Lung (tissue), 16 donors: ENCODE data around the gene CLDN17. TPM values are rescaled to one million over a fixed set of nuclear protein-coding genes. Genes with fewer than 3 reads are reported as not detected.
A peak's percentile ranks its signal among the peaks of the same experiment; 100 is the strongest.

Source experiments
- ATAC-seq: fragments of 200-7000 bp; cut with Tn5 transposase; one replicate; pipeline ENCODE4 v1.9.1; 2020; ENCODE audit warnings: moderate number of reproducible peaks; ENCODE audit not compliant: insufficient read depth, low FRiP score
- DNase-seq, 3 donors: peaks; one replicate each; pipeline ENCODE4 v3.0.0-alpha.2; 2013 to 2017
- H3K27ac ChIP-seq, 2 donors: one replicate each; pipeline ENCODE4 v1.5.1; 2013; ENCODE audit warnings: mild to moderate bottlenecking in 2 of 2, moderate library complexity in 2 of 2, control low read depth in 1 of 2, inconsistent platforms in 1 of 2, low read depth in 1 of 2, low read length in 1 of 2
- H3K27me3 ChIP-seq, 3 donors: one replicate each; pipeline ENCODE4 v1.5.1; 2013; ENCODE audit warnings: low read length in 2 of 3; ENCODE audit not compliant: control insufficient read depth in 3 of 3, insufficient read depth in 3 of 3
- H3K36me3 ChIP-seq, 4 donors: one replicate each; pipeline ENCODE4 v1.5.1; 2013; ENCODE audit warnings: low read length in 4 of 4, mild to moderate bottlenecking in 1 of 4, moderate library complexity in 1 of 4; ENCODE audit not compliant: control insufficient read depth in 4 of 4, insufficient read depth in 4 of 4
- H3K4me1 ChIP-seq, 5 donors: one replicate each; pipeline ENCODE4 v1.5.1; 2013; ENCODE audit warnings: low read length in 5 of 5, mild to moderate bottlenecking in 2 of 5, moderate library complexity in 1 of 5; ENCODE audit not compliant: control insufficient read depth in 5 of 5, insufficient read depth in 5 of 5
- H3K4me3 ChIP-seq: one replicate; pipeline ENCODE4 v1.5.1; 2013; ENCODE audit warnings: mild to moderate bottlenecking, control low read depth, moderate library complexity
- H3K9ac ChIP-seq, 2 donors: one replicate each; pipeline ENCODE4 v1.5.1; 2013; ENCODE audit warnings: low read length in 2 of 2, control low read depth in 1 of 2; ENCODE audit not compliant: insufficient read depth in 1 of 2
- H3K9me3 ChIP-seq, 4 donors: one replicate each; pipeline ENCODE4 v1.5.1; 2013; ENCODE audit warnings: low read length in 3 of 4, mild to moderate bottlenecking in 1 of 4, moderate library complexity in 1 of 4; ENCODE audit not compliant: control insufficient read depth in 4 of 4, insufficient read depth in 3 of 4
- CTCF ChIP-seq: IDR thresholded peaks from 2 replicates; pipeline ENCODE4 v1.5.1; 2012; ENCODE audit warnings: mild to moderate bottlenecking; ENCODE audit errors: control extremely low read depth, extremely low read depth
- WGBS, 2 donors: extraction: QIAGEN DNeasy Blood & Tissue Kit; methylation state at CpG; one replicate each; pipeline ENCODE4 v1.1.7; 2013; 5-methylcytosine and 5-hydroxymethylcytosine counted together
- long read RNA-seq, 5 donors: transcript quantifications; one replicate each; lab custom pipeline, GENCODE V29; 2026
- polyA plus RNA-seq, 2 donors: library from polyadenylated mRNA; stranded (reverse); fragments of 200-250 nt; gene quantifications; one replicate each; pipeline ENCODE4 v1.2.1, GENCODE V29; 2013
- total RNA-seq, 2 donors: library from RNA; depleted of rRNA in 1 of 2; stranded (reverse); fragments of >200 nt in 1 of 2; gene quantifications; one replicate each; pipeline ENCODE4 v1.2.1, GENCODE V29; 2014 to 2021
- donor health status: control.
- donor health status: control.
- donor health status: Bipolar disorder and iron deficiency.
- donor health status: healthy.
- donor health status: DM: yes; HTN: yes; CAD: no.

CLDN17 gene
- total RNA-seq: not detected
- polyA plus RNA-seq: not detected
- long read RNA-seq, donor 1: 0 reads
- long read RNA-seq, donor 2: 0 reads
- long read RNA-seq, donor 3: 0 reads
- long read RNA-seq, donor 4: 0 reads
- long read RNA-seq, donor 5: 0 reads

- no peak for ATAC-seq
- no peak within 1 kb of the TSS for H3K4me3 ChIP-seq
- 83 to 85% methylated on average over 1 of the region's 1 CpG for WGBS, 2 donors
These were observed at the start of gene CLDN17 for GRCh38 chr21:30166705-30167104. Gene CLDN17, minus strand, starts transcription at chr21:30166805. Its CDS starts 188 bp downstream, at chr21:30166617.

GRCh38 chr21:30216041-30216723, 49.6 kb upstream of the CLDN17 start, which contains the start of gene CLDN8:
Gene CLDN8, minus strand, starts transcription at chr21:30216097. Its CDS starts 172 bp downstream, at chr21:30215925.
- no peaks in the 10 kb centered on the region for H3K4me1 ChIP-seq
- H3K4me3 ChIP-seq: no peak within 1 kb of the TSS
- 55 to 69% methylated on average over 5 of the region's 5 CpGs for WGBS, 2 donors
- H3K36me3 ChIP-seq: no peaks in the 10 kb centered on the region
- H3K9ac ChIP-seq: no peak within 1 kb of the TSS
- no peaks in the 10 kb centered on the region for H3K9me3 ChIP-seq
- ATAC-seq (no peak), DNase-seq (peak in 1 of 3 donors; percentile 9)
- TF ChIP-seq CTCF: no peak
- H3K27ac ChIP-seq: no peak within 1 kb of the TSS
- H3K27me3 ChIP-seq: no peaks in the 10 kb centered on the region

More at GRCh38 chr21:30166705-30167104, at the start of gene CLDN17:
- Histone ChIP-seq H3K4me1 (no peaks in the 10 kb centered on the region), H3K27ac (no peak within 1 kb of the TSS), H3K9me3 (peaks cover 0 to 6% (median 0%) of the 10 kb centered on the region in 4 donors), H3K36me3 (no peaks in the 10 kb centered on the region), H3K9ac (no peak within 1 kb of the TSS), H3K27me3 (no peaks in the 10 kb centered on the region)
- no peak for TF ChIP-seq CTCF
- DNase-seq: no peak

- WGBS, 2 donors: 57 to 64% methylated on average over 1 of the region's 1 CpG
- H3K4me1 ChIP-seq: no peaks in the 10 kb centered on the region
- DNase-seq (peak in 1 of 3 donors; percentile 6), ATAC-seq (no peak)
- H3K36me3 ChIP-seq: no peaks in the 10 kb centered on the region
- no peak overlapping the region for H3K9ac ChIP-seq
- H3K27me3 ChIP-seq: no peaks in the 10 kb centered on the region
- no peak overlapping the region for H3K27ac ChIP-seq
- H3K9me3 ChIP-seq: peaks cover 0 to 2% (median 0%) of the 10 kb centered on the region in 4 donors
- no peak overlapping the region for H3K4me3 ChIP-seq
- no peak for TF ChIP-seq CTCF
These were observed 44.5 kb upstream of the CLDN17 start for GRCh38 chr21:30211071-30211470.
